HG03060 (cell line): ENCODE data around the gene CACNA1D.

Source experiments
- ATAC-seq: cut with Tn5 transposase; IDR thresholded peaks from one replicate; pipeline ENCODE4 v1.9.1; 2021; ENCODE audit warnings: low read depth, moderate number of reproducible peaks; ENCODE audit not compliant: unreplicated experiment

Gene CACNA1D

GRCh38 chr3:53799338-53799865 is 305.0 kb downstream of the CACNA1D start:
- ATAC-seq, result no peak

- ATAC-seq, result no peak
Measured at GRCh38 chr3:53800041-53800906, 305.9 kb downstream of the CACNA1D start.

GRCh38 chr3:53801319-53801718 is 306.9 kb downstream of the CACNA1D start:
- no peak for ATAC-seq

GRCh38 chr3:53802256-53802880 is 308.0 kb downstream of the CACNA1D start:
- ATAC-seq, result no peak

- ATAC-seq, result no peak
Measured at GRCh38 chr3:53803124-53803815, 308.9 kb downstream of the CACNA1D start.

- ATAC-seq, result no peak
Measured at GRCh38 chr3:53803816-53804695, 309.6 kb downstream of the CACNA1D start.

GRCh38 chr3:53804697-53805462 is 310.5 kb downstream of the CACNA1D start:
- ATAC-seq, result peak; percentile 53

GRCh38 chr3:53805463-53806159 is 311.2 kb downstream of the CACNA1D start:
- ATAC-seq, result no peak

- ATAC-seq, result no peak
Measured at GRCh38 chr3:53806182-53807116, 312.0 kb downstream of the CACNA1D start.

GRCh38 chr3:53807117-53807810 is 312.9 kb downstream of the CACNA1D start:
- no peak for ATAC-seq

- no peak for ATAC-seq
Measured at GRCh38 chr3:53808496-53808895, 314.1 kb downstream of the CACNA1D start.

GRCh38 chr3:53809267-53809666 is 314.9 kb downstream of the CACNA1D start:
- no peak for ATAC-seq

GRCh38 chr3:53809764-53810400 is 315.5 kb downstream of the CACNA1D start:
- no peak for ATAC-seq

GRCh38 chr3:53811143-53811927 is 316.9 kb downstream of the CACNA1D start:
- no peak for ATAC-seq

- ATAC-seq, result no peak
Measured at GRCh38 chr3:53812434-53812833, 318.0 kb downstream of the CACNA1D start.

- ATAC-seq, result no peak
Measured at GRCh38 chr3:53813229-53813628, 318.8 kb downstream of the CACNA1D start.
